Astrocyte of the cerebellum (primary cell): ENCODE data around the gene LCE2A.

Source experiments
- DNase-seq: peaks from one replicate; pipeline ENCODE4 v3.0.0-alpha.2; 2011; ENCODE audit warnings: low read depth
- H3K4me3 ChIP-seq: 2 replicates; pipeline ENCODE4 v1.5.1; 2011; ENCODE audit warnings: mild to moderate bottlenecking, low read depth, low read length, moderate library complexity
- CTCF ChIP-seq: IDR thresholded peaks from 2 replicates; pipeline ENCODE4 v1.5.1; 2012; ENCODE audit warnings: low read length, low read depth, moderate library complexity, mild to moderate bottlenecking; ENCODE audit errors: missing control alignments
- in situ Hi-C: cut with HindIII; loops from 2 replicates; pipeline ENCODE4 v1.10.0; 2017; ENCODE audit warnings: low sequenced_read_pairs

Gene LCE2A

GRCh38 chr1:152741656-152742055, 43.5 kb downstream of the LCE2A start:
- DNase-seq, result no peak
- in situ Hi-C loops, result no loop called here
- no peak overlapping the region for H3K4me3 ChIP-seq
- TF ChIP-seq CTCF, result no peak

- in situ Hi-C loops, result no loop called here
- DNase-seq, result no peak
- TF ChIP-seq CTCF, result no peak
- H3K4me3 ChIP-seq, result no peak overlapping the region
Measured at GRCh38 chr1:152743371-152744145, 45.4 kb downstream of the LCE2A start.

- DNase-seq, result no peak
- no peak for TF ChIP-seq CTCF
- in situ Hi-C loops, result no loop called here
- H3K4me3 ChIP-seq, result no peak overlapping the region
Measured at GRCh38 chr1:152745289-152745704, 47.2 kb downstream of the LCE2A start.

- no peak for DNase-seq
- TF ChIP-seq CTCF, result no peak
- in situ Hi-C loops, result no loop called here
- no peak overlapping the region for H3K4me3 ChIP-seq
Measured at GRCh38 chr1:152745765-152746444, 47.8 kb downstream of the LCE2A start.

- no peak for TF ChIP-seq CTCF
- no peak for DNase-seq
- in situ Hi-C loops, result no loop called here
- no peak overlapping the region for H3K4me3 ChIP-seq
Measured at GRCh38 chr1:152747831-152748230, 49.7 kb downstream of the LCE2A start.
